ENCODE data around the gene PRKAG1. TPM values are rescaled to one million over a fixed set of nuclear protein-coding genes. Genes with fewer than 3 reads are reported as not detected.

The PRKAG1 gene
- total RNA-seq, 6 donors from 2014 or later = 25.1 to 56.5 (median 42.0) TPM

DNA sequence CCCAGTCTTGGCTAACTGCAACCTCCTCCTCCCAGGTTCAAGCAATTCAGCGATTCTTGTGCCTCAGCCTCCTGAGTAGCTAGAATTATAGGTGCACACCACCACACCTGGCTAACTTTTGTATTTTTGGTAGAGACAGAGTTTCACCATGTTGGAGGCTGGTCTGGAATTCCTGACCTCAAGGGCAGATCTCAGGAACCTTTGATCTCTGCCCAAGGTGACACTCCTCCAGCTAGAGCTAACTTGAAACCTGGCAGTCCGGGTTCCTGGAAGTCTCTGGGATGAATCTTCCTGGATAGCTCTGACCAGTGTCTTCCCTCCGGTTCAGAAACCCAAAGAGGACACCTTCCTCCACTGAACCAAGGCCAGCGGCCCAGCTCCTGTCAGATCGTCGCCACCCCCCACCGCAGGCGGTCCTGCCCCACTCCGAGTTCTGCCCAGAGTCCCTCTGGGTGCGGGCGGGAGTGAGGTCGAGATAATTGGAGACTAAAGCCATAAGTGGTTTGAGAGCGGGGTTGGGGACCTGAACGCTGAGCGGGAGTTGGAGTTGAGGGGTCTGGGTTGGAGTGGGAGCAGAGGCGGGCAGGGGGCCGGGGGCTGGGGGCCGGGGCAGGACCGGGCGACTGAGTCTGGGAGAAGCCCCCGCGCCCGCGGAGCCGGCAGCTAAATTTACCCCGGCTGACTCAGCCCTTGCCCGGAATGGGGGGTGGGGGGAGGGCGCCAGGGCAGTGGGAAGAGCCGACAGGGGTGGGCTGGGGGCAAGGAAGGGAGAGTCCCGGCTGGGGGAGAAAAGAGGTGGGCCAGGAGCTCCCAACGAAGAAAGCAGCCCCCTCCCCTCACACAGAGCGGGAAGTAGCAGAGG is 24.1 kb downstream of the PRKAG1 start:
- ATAC-seq (ENCODE audit: low FRiP score in 2 of 2) = no peak
- H3K4me1 ChIP-seq = peaks cover 29 to 44% (median 38%) of the 10 kb centered on the region in 4 donors
- H3K27ac ChIP-seq = no peak overlapping the region
- no peak for TF ChIP-seq POLR2A (IDR thresholded peaks at IDR 0.05)
- TF ChIP-seq, protein P1, sequence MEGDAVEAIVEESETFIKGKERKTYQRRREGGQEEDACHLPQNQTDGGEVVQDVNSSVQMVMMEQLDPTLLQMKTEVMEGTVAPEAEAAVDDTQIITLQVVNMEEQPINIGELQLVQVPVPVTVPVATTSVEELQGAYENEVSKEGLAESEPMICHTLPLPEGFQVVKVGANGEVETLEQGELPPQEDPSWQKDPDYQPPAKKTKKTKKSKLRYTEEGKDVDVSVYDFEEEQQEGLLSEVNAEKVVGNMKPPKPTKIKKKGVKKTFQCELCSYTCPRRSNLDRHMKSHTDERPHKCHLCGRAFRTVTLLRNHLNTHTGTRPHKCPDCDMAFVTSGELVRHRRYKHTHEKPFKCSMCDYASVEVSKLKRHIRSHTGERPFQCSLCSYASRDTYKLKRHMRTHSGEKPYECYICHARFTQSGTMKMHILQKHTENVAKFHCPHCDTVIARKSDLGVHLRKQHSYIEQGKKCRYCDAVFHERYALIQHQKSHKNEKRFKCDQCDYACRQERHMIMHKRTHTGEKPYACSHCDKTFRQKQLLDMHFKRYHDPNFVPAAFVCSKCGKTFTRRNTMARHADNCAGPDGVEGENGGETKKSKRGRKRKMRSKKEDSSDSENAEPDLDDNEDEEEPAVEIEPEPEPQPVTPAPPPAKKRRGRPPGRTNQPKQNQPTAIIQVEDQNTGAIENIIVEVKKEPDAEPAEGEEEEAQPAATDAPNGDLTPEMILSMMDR (IDR thresholded peaks at IDR 0.05) = no peak
- no peak for TF ChIP-seq EP300 (IDR thresholded peaks at IDR 0.05)
- no peak for TF ChIP-seq POLR2AphosphoS5 (IDR thresholded peaks at IDR 0.05)
- 23 to 27% methylated on average over 16 to 31 of the region's 32 CpGs for WGBS, 2 donors
- no peaks in the 10 kb centered on the region for H3K9me3 ChIP-seq
- no peaks in the 10 kb centered on the region for H3K36me3 ChIP-seq
- DNase-seq = peak in 1 of 2 donors; percentile 59
- H3K4me3 ChIP-seq = peak overlapping the region in 1 of 4 donors; percentile 25
- peaks cover 0 to 36% (median 24%) of the 10 kb centered on the region in 4 donors for H3K27me3 ChIP-seq

- Histone ChIP-seq H3K27ac (no peak overlapping the region), H3K36me3 (no peaks in the 10 kb centered on the region), H3K9me3 (no peaks in the 10 kb centered on the region), H3K27me3 (peaks cover 0 to 29% (median 21%) of the 10 kb centered on the region in 4 donors), H3K4me1 (peaks cover 22 to 37% (median 31%) of the 10 kb centered on the region in 4 donors), H3K4me3 (no peak overlapping the region)
- TF ChIP-seq, protein P1 (IDR thresholded peaks at IDR 0.05) = no peak
- TF ChIP-seq POLR2A (IDR thresholded peaks at IDR 0.05) = no peak
- TF ChIP-seq EP300 (IDR thresholded peaks at IDR 0.05) = no peak
- no peak for TF ChIP-seq POLR2AphosphoS5 (IDR thresholded peaks at IDR 0.05)
- ATAC-seq (ENCODE audit: low FRiP score in 2 of 2) (no peak), DNase-seq (no peak)
- WGBS, 2 donors = 74 to 80% methylated on average over 3 of the region's 3 CpGs
Measured at GRCh38 chr12:48993787-48994186, 24.8 kb downstream of the PRKAG1 start.

- H3K9me3 ChIP-seq = no peaks in the 10 kb centered on the region
- no peak for ATAC-seq (ENCODE audit: low FRiP score in 2 of 2)
- WGBS, 2 donors = 52 to 75% methylated on average over 8 of the region's 8 CpGs
- TF ChIP-seq POLR2AphosphoS5 (IDR thresholded peaks at IDR 0.05) (no peak), POLR2A (IDR thresholded peaks at IDR 0.05) (no peak), EP300 (IDR thresholded peaks at IDR 0.05) (no peak)
- TF ChIP-seq, protein P1 (IDR thresholded peaks at IDR 0.05) = no peak
- H3K36me3 ChIP-seq = no peaks in the 10 kb centered on the region
- no peak for DNase-seq
- H3K27me3 ChIP-seq = peaks cover 0 to 14% (median 8%) of the 10 kb centered on the region in 4 donors
- peaks cover 3 to 14% (median 8%) of the 10 kb centered on the region in 4 donors for H3K4me1 ChIP-seq
- H3K4me3 ChIP-seq = no peak overlapping the region
- H3K27ac ChIP-seq = no peak overlapping the region
Measured at GRCh38 chr12:48991247-48992050, 27.1 kb downstream of the PRKAG1 start.

DNA sequence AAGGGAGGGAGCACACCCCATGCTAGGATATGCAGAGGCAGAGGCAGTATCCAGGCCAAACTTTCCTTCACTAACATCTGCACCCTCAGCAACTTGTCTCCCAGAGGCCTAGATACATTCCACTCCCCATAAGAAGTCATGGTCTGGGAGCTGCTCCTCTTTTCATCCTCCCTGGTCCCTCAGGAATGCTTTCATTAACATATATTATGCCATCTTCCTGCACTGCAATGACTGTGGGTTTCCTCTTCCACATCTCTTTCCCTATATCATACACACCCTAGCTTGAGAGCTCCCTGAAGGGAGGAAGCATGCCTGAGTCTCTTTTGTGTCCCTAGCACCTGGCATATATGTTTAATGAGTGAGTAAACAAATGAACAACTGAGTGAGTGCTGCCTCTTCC is 28.0 kb downstream of the PRKAG1 start:
- H3K9me3 ChIP-seq = no peaks in the 10 kb centered on the region

More for the DNA sequence above, 28.0 kb downstream of the PRKAG1 start:
- Histone ChIP-seq H3K27me3 (peaks cover 0 to 15% (median 8%) of the 10 kb centered on the region in 4 donors), H3K36me3 (no peaks in the 10 kb centered on the region), H3K4me1 (peaks cover 3 to 12% (median 6%) of the 10 kb centered on the region in 4 donors), H3K4me3 (no peak overlapping the region), H3K27ac (no peak overlapping the region)
- ATAC-seq (ENCODE audit: low FRiP score in 2 of 2) = no peak
- no peak for TF ChIP-seq POLR2A (IDR thresholded peaks at IDR 0.05)
- TF ChIP-seq, protein P1 (IDR thresholded peaks at IDR 0.05) = no peak
- TF ChIP-seq EP300 (IDR thresholded peaks at IDR 0.05) = no peak
- no peak for TF ChIP-seq POLR2AphosphoS5 (IDR thresholded peaks at IDR 0.05)
- no peak for DNase-seq
